Transverse colon (tissue), 4 donors: ENCODE data around the gene PRKAG3. TPM values are rescaled to one million over a fixed set of nuclear protein-coding genes. Genes with fewer than 3 reads are reported as not detected.

Experiments used
- total RNA-seq, 4 donors: library from RNA; depleted of rRNA; stranded (reverse); fragments of >200 nt; gene quantifications; one replicate each; pipeline ENCODE4 v1.1.0, GENCODE V29; 2016

PRKAG3 gene
- total RNA-seq, 4 donors from 2014 or later: not detected

Other genes with a start within 250 kb of the PRKAG3 start
- 1 to 10 TPM in 3 of 4 donors, under 1 TPM in 1; 0.20 to 8.2 (median 4.7) TPM for gene PLCD4, start 223.9 kb downstream of the PRKAG3 start, total RNA-seq
- gene ZNF142, start 172.2 kb downstream of the PRKAG3 start, total RNA-seq: 10 to 100 TPM; 18.5 to 58.0 (median 24.5) TPM
- 10 to 100 TPM; 40.3 to 51.3 (median 42.8) TPM for gene BCS1L, start 172.1 kb downstream of the PRKAG3 start, total RNA-seq
- 10 to 100 TPM in 3 of 4 donors, 1 to 10 TPM in 1; 1.6 to 52.7 (median 12.7) TPM for gene RNF25, start 159.8 kb downstream of the PRKAG3 start, total RNA-seq
- 10 to 100 TPM; 34.5 to 73.6 (median 44.8) TPM for gene STK36, start 159.7 kb downstream of the PRKAG3 start, total RNA-seq
- gene TTLL4, start 121.0 kb downstream of the PRKAG3 start, total RNA-seq: 10 to 100 TPM in 3 of 4 donors, 1 to 10 TPM in 1; 6.0 to 26.0 (median 15.9) TPM
- 100 to 1,000 TPM in 1 of 4 donors, 10 to 100 TPM in 3; 48.3 to 159 (median 75.5) TPM for gene CYP27A1, start 49.7 kb downstream of the PRKAG3 start, total RNA-seq
- gene WNT6, start 28.0 kb upstream of the PRKAG3 start, total RNA-seq: 100 to 1,000 TPM in 1 of 4 donors, 1 to 10 TPM in 1, under 1 TPM in 1, not detected in 1; 0.82 to 164 (median 1.7) TPM
- gene WNT10A, start 49.0 kb upstream of the PRKAG3 start, total RNA-seq: 1 to 10 TPM in 1 of 4 donors, under 1 TPM in 1, not detected in 2; 0.27 to 1.6 TPM
- under 1 TPM in 1 of 4 donors, not detected in 3; 0.41 TPM for gene CDK5R2, start 127.9 kb upstream of the PRKAG3 start, total RNA-seq
- 1 to 10 TPM in 2 of 4 donors, not detected in 2; 1.9 to 8.2 TPM for gene FEV, start 153.4 kb upstream of the PRKAG3 start, total RNA-seq
- gene CRYBA2, start 161.6 kb upstream of the PRKAG3 start, total RNA-seq: 1 to 10 TPM in 1 of 4 donors, not detected in 3; 5.6 TPM
- 1 to 10 TPM in 2 of 4 donors, under 1 TPM in 1, not detected in 1; 0.64 to 3.0 (median 1.5) TPM for gene CFAP65, start 209.7 kb upstream of the PRKAG3 start, total RNA-seq
- gene IHH, start 229.1 kb upstream of the PRKAG3 start, total RNA-seq: 10 to 100 TPM; 21.1 to 67.4 (median 65.5) TPM